WTC11 (cell line): Measurements from ENCODE around the gene CATSPERB. TPM values are rescaled to one million over a fixed set of nuclear protein-coding genes. Genes with fewer than 3 reads are reported as not detected.
"Not testable (repeated sequence)": the region's sequence is repeated elsewhere in the genome, so short reads cannot be mapped to it uniquely, and the experiment has no call there.

Experiments
- ATAC-seq: fragments of 200-7000 bp; cut with Tn5 transposase; 2 replicates; pipeline ENCODE4 v1.10.0; 2021; ENCODE audit warnings: mild to moderate bottlenecking, moderate library complexity
- CTCF ChIA-PET: fragments of 300-600 bp; sonication (Branson Sonifier 250); formaldehyde crosslinking; loops from one replicate; lab custom pipeline; 2021; ENCODE audit warnings: antibody characterized with exemption; lab: Charles Lee
- POLR2A ChIA-PET: fragments of 350-600 bp; sonication (Branson Sonifier 250); formaldehyde crosslinking; loops from one replicate; lab custom pipeline; 2021; ENCODE audit warnings: antibody characterized with exemption; lab: Charles Lee
- DNase-seq: peaks from one replicate; pipeline ENCODE4 v3.0.0; 2021; ENCODE audit warnings: low spot score
- H3K27ac Mint-ChIP-seq: 2 replicates; pipeline ENCODE4 v1.8.0; 2021; ENCODE audit warnings: mixed read lengths
- H3K27me3 Mint-ChIP-seq: 2 replicates; pipeline ENCODE4 v1.8.0; 2021; ENCODE audit warnings: low read depth, mild to moderate bottlenecking, moderate library complexity, mixed read lengths
- H3K36me3 Mint-ChIP-seq: 2 replicates; pipeline ENCODE4 v1.8.0; 2021; ENCODE audit warnings: mixed read lengths
- H3K4me1 Mint-ChIP-seq: 2 replicates; pipeline ENCODE4 v1.8.0; 2022; ENCODE audit warnings: mixed read lengths
- H3K4me3 Mint-ChIP-seq: 2 replicates; pipeline ENCODE4 v1.8.0; 2021; ENCODE audit warnings: mild to moderate bottlenecking, moderate library complexity, mixed read lengths
- H3K9me3 Mint-ChIP-seq: 2 replicates; pipeline ENCODE4 v1.8.0; 2021; ENCODE audit warnings: mixed read lengths
- ATF2 ChIP-seq: sonication (generic); formaldehyde crosslinking; IDR thresholded peaks from 2 replicates; pipeline ENCODE4 v1.8.1; 2022; ENCODE audit warnings: low read depth, missing genetic modification reagents, borderline replicate concordance
- CDX4 ChIP-seq: fragments of 250-450 bp; sonication (Bioruptor Pico); IDR thresholded peaks from 2 replicates; pipeline ENCODE4 v1.9.0; 2021; ENCODE audit warnings: moderate library complexity, mild to moderate bottlenecking, inconsistent platforms, borderline replicate concordance
- EMX1 ChIP-seq: fragments of 250-450 bp; sonication (Bioruptor Pico); IDR thresholded peaks from 2 replicates; pipeline ENCODE4 v1.8.0; 2021; ENCODE audit warnings: mild to moderate bottlenecking
- ERG ChIP-seq: fragments of 250-450 bp; sonication (Bioruptor Pico); IDR thresholded peaks from 2 replicates; pipeline ENCODE4 v1.8.0; 2021; ENCODE audit warnings: mild to moderate bottlenecking
- IRF1 ChIP-seq: sonication (generic); formaldehyde crosslinking; IDR thresholded peaks from 2 replicates; pipeline ENCODE4 v1.8.0; 2023; ENCODE audit warnings: missing genetic modification reagents
- MAX ChIP-seq: sonication (generic); formaldehyde crosslinking; IDR thresholded peaks from 2 replicates; pipeline ENCODE4 v1.8.0; 2022; ENCODE audit warnings: mild to moderate bottlenecking, missing genetic modification reagents
- MLX ChIP-seq: sonication (generic); formaldehyde crosslinking; IDR thresholded peaks from 2 replicates; pipeline ENCODE4 v1.8.1; 2023; ENCODE audit warnings: mild to moderate bottlenecking, missing genetic modification reagents, moderate library complexity
- MYBL2 ChIP-seq: sonication (generic); formaldehyde crosslinking; IDR thresholded peaks from 2 replicates; pipeline ENCODE4 v1.8.1; 2023; ENCODE audit warnings: mild to moderate bottlenecking, moderate library complexity, missing genetic modification reagents
- NFATC4 ChIP-seq: fragments of 250-450 bp; sonication (Bioruptor Pico); IDR thresholded peaks from 2 replicates; pipeline ENCODE4 v1.9.0; 2021; ENCODE audit warnings: mild to moderate bottlenecking
- NR1H2 ChIP-seq: sonication (generic); formaldehyde crosslinking; IDR thresholded peaks from 2 replicates; pipeline ENCODE4 v1.9.0; 2021; ENCODE audit warnings: mild to moderate bottlenecking, moderate library complexity, missing genetic modification reagents
- NR3C1 ChIP-seq: sonication (generic); formaldehyde crosslinking; conservative IDR thresholded peaks from 2 replicates; pipeline ENCODE4 v1.8.1; 2023; ENCODE audit warnings: low read depth, mild to moderate bottlenecking, missing genetic modification reagents
- SP1 ChIP-seq: sonication (generic); formaldehyde crosslinking; conservative IDR thresholded peaks from 2 replicates; pipeline ENCODE4 v1.8.1; 2022; ENCODE audit warnings: missing genetic modification reagents
- TCF7 ChIP-seq: sonication (generic); formaldehyde crosslinking; IDR thresholded peaks from 2 replicates; pipeline ENCODE4 v1.8.0; 2022; ENCODE audit warnings: mild to moderate bottlenecking, low read depth, missing genetic modification reagents, moderate library complexity
- TEAD1 ChIP-seq: sonication (generic); formaldehyde crosslinking; IDR thresholded peaks from 2 replicates; pipeline ENCODE4 v1.8.0; 2022; ENCODE audit warnings: mild to moderate bottlenecking, missing genetic modification reagents
- ZNF121 ChIP-seq: sonication (generic); formaldehyde crosslinking; IDR thresholded peaks from 2 replicates; pipeline ENCODE4 v1.8.0; 2023; ENCODE audit warnings: missing genetic modification reagents
- ZNF138 ChIP-seq: sonication (generic); formaldehyde crosslinking; conservative IDR thresholded peaks from 2 replicates; pipeline ENCODE4 v1.8.1; 2022; ENCODE audit warnings: mild to moderate bottlenecking, moderate library complexity, missing genetic modification reagents
- ZNF317 ChIP-seq: sonication (generic); formaldehyde crosslinking; IDR thresholded peaks from 2 replicates; pipeline ENCODE4 v1.8.1; 2023; ENCODE audit warnings: low read depth, mild to moderate bottlenecking, moderate library complexity, missing genetic modification reagents, borderline replicate concordance
- ZNF532 ChIP-seq: fragments of 250-450 bp; sonication (Bioruptor Pico); IDR thresholded peaks from 2 replicates; pipeline ENCODE4 v1.9.0; 2021; ENCODE audit warnings: mild to moderate bottlenecking, borderline replicate concordance
- total RNA-seq: library from RNA; stranded (reverse); gene quantifications from 3 replicates; pipeline ENCODE4 v1.2.3, GENCODE V29; 2021

The CATSPERB gene
- total RNA-seq, 1 experiment from 2014 or later = 0.11 TPM

GRCh38 chr14:91679273-91679672 is 52.6 kb downstream of the CATSPERB start:
- ATAC-seq (no peak), DNase-seq (no peak)
- no peak overlapping the region for H3K4me3 Mint-ChIP-seq
- ChIA-PET CTCF (no interaction called here), POLR2A (no interaction called here)
- peaks cover 3% of the 10 kb centered on the region; the same call in 1 of the 2 replicates for H3K4me1 Mint-ChIP-seq
- TF ChIP-seq EMX1 (CRISPR knock-in tag) = no peak
- no peak for TF ChIP-seq TCF7
- TF ChIP-seq MLX (CRISPR knock-in tag) = no peak
- TF ChIP-seq ZNF317 (CRISPR knock-in tag) = no peak
- no peak for TF ChIP-seq NR3C1 (CRISPR knock-in tag)
- TF ChIP-seq ATF2 (CRISPR knock-in tag) = no peak
- TF ChIP-seq MAX (CRISPR knock-in tag) = no peak
- TF ChIP-seq ZNF121 = no peak
- TF ChIP-seq MYBL2 (CRISPR knock-in tag) = no peak
- TF ChIP-seq IRF1 = no peak
- no peak for TF ChIP-seq CDX4
- no peak for TF ChIP-seq NFATC4 (CRISPR knock-in tag)
- no peak for TF ChIP-seq NR1H2
- no peak for TF ChIP-seq SP1 (CRISPR knock-in tag)
- TF ChIP-seq ZNF532 (CRISPR knock-in tag) = no peak
- H3K27me3 Mint-ChIP-seq = peaks cover 4% of the 10 kb centered on the region; the same call in 1 of the 2 replicates
- H3K9me3 Mint-ChIP-seq = peaks cover 83% of the 10 kb centered on the region
- H3K27ac Mint-ChIP-seq = no peak overlapping the region
- peaks cover 46% of the 10 kb centered on the region for H3K36me3 Mint-ChIP-seq

- DNase-seq, CTCF ChIA-PET, POLR2A ChIA-PET, H3K27me3 Mint-ChIP-seq, H3K4me3 Mint-ChIP-seq, H3K27ac Mint-ChIP-seq, H3K4me1 Mint-ChIP-seq, ATAC-seq: not testable (repeated sequence)
- H3K36me3 Mint-ChIP-seq = peaks cover 51% of the 10 kb centered on the region
- peaks cover 80% of the 10 kb centered on the region for H3K9me3 Mint-ChIP-seq
These were observed 54.2 kb downstream of the CATSPERB start for GRCh38 chr14:91677687-91678086.

GRCh38 chr14:91674911-91675310 is 57.0 kb downstream of the CATSPERB start:
- peaks cover 4% of the 10 kb centered on the region; the same call in 1 of the 2 replicates for H3K27me3 Mint-ChIP-seq
- no peak overlapping the region for H3K27ac Mint-ChIP-seq
- H3K4me3 Mint-ChIP-seq = no peak overlapping the region
- peaks cover 36% of the 10 kb centered on the region for H3K36me3 Mint-ChIP-seq
- peaks cover 60% of the 10 kb centered on the region for H3K9me3 Mint-ChIP-seq
- ATAC-seq (no peak), DNase-seq (no peak)
- H3K4me1 Mint-ChIP-seq = no peaks in the 10 kb centered on the region
- ChIA-PET POLR2A (no interaction called here), CTCF (no interaction called here)
- TF ChIP-seq ERG (no peak), TEAD1 (CRISPR knock-in tag) (no peak), IRF1 (no peak), EMX1 (CRISPR knock-in tag) (no peak), ZNF138 (CRISPR knock-in tag) (no peak)
